G401 (cell line): ENCODE data around the gene TMEM154. TPM values are rescaled to one million over a fixed set of nuclear protein-coding genes. Genes with fewer than 3 reads are reported as not detected.
A peak's percentile ranks its signal among the peaks of the same experiment; 100 is the strongest.

Experiments used
- DNase-seq: peaks from one replicate; pipeline ENCODE4 v3.0.0-alpha.2; 2015; ENCODE audit warnings: low spot score
- in situ Hi-C: cut with HindIII; loops from 2 replicates; pipeline ENCODE4 v1.10.0; 2016; ENCODE audit warnings: low sequenced_read_pairs, mixed read lengths
- total RNA-seq: library from RNA; depleted of rRNA; stranded (reverse); fragments of >200 nt; shearing (Covaris generic); gene quantifications from 2 replicates; pipeline ENCODE4 v1.2.3, GENCODE V29; 2014

Gene TMEM154
- total RNA-seq, 1 experiment from 2014 or later, result not detected

DNA sequence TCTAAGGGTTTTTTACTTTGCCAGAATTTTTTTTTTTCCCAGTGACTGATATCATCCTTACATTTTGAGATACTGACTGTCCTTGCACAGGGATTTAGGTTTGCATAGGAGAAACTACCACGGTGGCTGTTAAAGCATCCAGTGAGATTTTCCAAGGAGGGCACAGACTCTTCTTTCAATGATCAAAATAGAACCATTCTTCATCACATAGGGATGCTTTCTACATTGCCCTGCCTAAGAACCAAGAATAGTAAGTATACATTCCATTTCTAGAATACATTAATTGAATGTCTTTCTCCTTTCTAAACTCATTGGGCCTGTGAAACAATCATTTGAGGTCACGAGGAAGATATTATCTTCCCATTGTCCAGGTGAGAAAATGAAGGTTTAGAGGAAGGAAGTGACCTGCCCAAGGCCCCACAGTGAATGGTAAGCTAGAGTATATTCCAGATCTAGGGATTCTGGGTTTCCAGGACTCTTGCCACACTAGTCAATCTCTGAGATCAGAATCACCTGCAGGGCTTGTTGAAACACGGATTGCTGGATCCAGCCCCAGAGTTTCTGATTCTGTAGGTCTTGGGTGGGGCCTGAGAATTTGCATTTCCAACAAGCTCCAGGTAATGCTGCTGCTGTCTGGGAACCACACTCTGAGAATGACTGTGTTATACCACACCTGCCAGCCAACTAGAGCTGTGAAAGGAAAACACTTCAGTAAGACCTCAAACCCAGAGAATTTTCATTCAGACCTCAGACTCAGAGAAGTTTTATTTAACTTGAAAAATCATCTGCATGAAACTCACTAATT, 17.7 kb upstream of the TMEM154 start:
- DNase-seq, result no peak
- in situ Hi-C loops, result no loop called here

DNA sequence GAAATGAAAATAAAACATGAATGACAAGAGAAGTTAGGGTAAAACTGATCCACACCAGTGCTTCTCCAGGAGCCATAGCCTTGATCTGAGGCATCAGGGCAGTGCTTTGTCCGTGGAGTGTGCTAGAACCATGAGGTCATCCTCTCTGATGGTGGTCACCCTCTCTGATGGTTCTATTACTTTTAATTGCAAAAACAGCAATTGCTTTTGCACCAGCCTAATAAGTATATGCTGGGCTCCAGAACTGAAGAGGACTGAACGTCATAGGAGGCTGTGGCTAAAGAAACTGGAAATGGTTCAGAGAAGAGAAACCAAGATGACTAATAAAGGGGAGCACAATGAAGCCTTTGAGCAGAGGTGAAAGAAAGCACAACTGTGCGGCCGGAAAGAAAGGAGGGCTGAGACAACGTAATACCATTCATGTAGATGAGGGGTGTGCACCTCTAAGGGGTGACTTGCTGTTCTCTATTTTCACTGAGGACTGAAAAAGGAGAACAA, 17.0 kb upstream of the TMEM154 start:
- DNase-seq, result no peak
- in situ Hi-C loops, result no loop called here

DNA sequence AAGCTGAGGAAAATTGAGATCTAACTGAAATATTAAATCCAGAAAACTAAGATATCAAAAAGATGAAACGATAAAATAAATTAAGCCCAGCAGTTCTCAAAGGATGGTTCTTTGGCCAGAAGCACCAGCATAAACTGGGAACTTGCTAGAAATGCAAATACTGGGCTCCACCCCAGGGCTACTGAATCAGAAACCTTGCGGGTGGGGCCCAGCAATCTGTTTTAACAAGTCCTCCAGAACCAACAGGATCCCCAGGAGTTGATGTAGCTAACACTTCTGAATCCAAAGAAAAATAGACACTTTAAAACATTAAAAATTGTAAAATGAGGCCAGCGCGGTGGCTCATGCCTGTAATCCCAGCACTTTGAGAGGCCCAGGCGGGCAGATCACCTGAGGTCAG, 14.1 kb upstream of the TMEM154 start:
- no peak for DNase-seq
- in situ Hi-C loops, result no loop called here

GRCh38 chr4:152691761-152692160, 12.0 kb upstream of the TMEM154 start:
- DNase-seq, result no peak
- in situ Hi-C loops, result no loop called here

GRCh38 chr4:152690706-152691651, 11.2 kb upstream of the TMEM154 start:
- no peak for DNase-seq
- in situ Hi-C loops, result no loop called here

- in situ Hi-C loops, result no loop called here
These were observed 10.1 kb upstream of the TMEM154 start for GRCh38 chr4:152689615-152690501.

GRCh38 chr4:152687974-152688599, 8.3 kb upstream of the TMEM154 start:
- in situ Hi-C loops, result no loop called here

More at GRCh38 chr4:152689615-152690501, 10.1 kb upstream of the TMEM154 start:
- DNase-seq, result no peak

DNA sequence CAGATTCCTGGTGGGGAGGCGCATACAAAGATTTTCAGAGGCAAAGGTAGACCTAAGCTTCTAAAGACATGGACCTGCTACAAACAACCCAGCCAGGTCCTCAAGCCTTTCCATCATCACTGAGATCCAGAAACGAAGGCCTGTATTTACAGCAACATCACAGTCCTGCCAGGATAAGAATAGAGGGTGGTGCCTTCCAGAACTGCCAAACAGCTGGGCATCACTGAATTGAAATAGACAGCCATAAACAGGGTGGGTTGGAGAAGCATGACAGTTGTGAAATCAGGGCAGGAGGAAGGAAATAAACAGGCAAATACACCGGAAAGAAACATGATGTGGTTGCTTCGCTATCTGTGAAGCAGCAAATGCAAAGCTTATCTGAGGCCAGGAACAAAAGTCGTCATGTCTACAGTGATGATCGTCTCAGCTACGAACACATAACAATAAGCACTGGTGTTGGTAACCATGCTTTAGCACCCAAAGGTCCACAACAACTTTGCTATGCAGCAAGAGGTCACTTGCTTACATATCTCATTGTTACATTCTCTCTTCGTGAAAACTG, 6.7 kb upstream of the TMEM154 start:
- in situ Hi-C loops, result no loop called here
- no peak for DNase-seq

More at GRCh38 chr4:152687974-152688599, 8.3 kb upstream of the TMEM154 start:
- DNase-seq, result peak; percentile 9

- no peak for DNase-seq
- in situ Hi-C loops, result no loop called here
These were observed 4.8 kb upstream of the TMEM154 start for GRCh38 chr4:152684587-152684986.

- in situ Hi-C loops, result no loop called here
- DNase-seq, result no peak
These were observed 4.2 kb upstream of the TMEM154 start for GRCh38 chr4:152684007-152684406.

- DNase-seq, result no peak
- in situ Hi-C loops, result no loop called here
These were observed 2.5 kb upstream of the TMEM154 start for GRCh38 chr4:152682143-152682941.

DNA sequence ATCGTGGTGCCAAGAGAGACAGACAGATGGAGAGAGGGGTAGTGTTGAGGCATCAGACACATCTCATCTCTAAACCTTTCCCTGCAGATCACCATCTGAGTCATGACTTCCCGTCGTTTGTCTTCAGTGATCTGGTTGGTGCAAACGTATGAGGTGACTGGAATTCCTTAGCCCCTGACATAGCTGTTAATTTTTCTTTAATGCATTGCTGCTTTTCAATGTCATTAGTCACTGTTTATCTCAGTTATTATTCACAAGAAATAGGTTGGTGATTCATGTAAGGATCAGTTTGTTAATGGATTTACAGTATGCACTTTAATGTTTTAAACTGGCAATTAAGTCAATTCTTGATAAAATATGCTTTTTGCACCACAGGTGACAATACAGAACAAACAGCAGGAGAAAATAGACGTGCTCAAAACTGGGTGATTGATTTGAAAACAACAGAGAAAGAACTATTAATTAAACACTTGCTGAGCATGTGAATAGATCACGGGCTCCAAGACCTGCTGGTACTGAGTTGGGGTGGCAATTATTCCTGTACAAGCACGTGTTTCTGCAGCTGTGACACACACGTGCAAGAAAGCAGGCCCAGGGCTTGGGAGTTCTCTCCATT, 1.3 kb upstream of the TMEM154 start:
- in situ Hi-C loops, result no loop called here
- no peak for DNase-seq

GRCh38 chr4:152678841-152679240, 956 bp downstream of the TMEM154 start:
- no peak for DNase-seq
- in situ Hi-C loops, result no loop called here

DNA sequence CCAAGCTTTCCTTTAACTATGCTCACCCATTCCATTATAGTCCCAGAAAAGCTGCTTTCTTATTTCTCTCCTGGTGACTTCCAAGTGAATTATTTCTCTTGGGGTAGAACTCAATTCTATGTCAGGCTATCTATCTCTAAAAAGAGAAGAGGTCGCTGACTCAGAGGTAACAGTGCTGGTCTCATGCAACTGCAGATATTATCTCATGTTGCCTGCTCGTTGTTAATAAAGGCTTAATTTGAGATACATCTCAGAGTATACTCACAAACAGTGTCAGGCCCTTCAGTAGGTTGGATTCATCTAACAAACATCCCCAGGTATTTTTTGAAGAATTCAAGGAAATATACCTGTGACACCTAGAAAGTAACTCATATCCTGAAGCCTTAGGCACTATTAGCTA, 2.7 kb downstream of the TMEM154 start:
- in situ Hi-C loops, result no loop called here
- no peak for DNase-seq

GRCh38 chr4:152676052-152676854, 3.5 kb downstream of the TMEM154 start:
- in situ Hi-C loops, result no loop called here
- no peak for DNase-seq

- DNase-seq, result no peak
- in situ Hi-C loops, result no loop called here
These were observed 5.4 kb downstream of the TMEM154 start for GRCh38 chr4:152674359-152674758.
